CD14-positive monocyte (primary cell): ENCODE measurements around the gene PIK3C3. TPM values are rescaled to one million over a fixed set of nuclear protein-coding genes. Genes with fewer than 3 reads are reported as not detected.

Source experiments
- DNase-seq, 3 donors: peaks; one replicate each; pipeline ENCODE4 v3.0.0-alpha.2; 2011 to 2022
- H2AFZ ChIP-seq: 2 replicates; pipeline ENCODE4 v1.6.0; 2012; ENCODE audit warnings: mild to moderate bottlenecking, low read depth, low read length, inconsistent platforms; ENCODE audit not compliant: insufficient read depth, poor library complexity, severe bottlenecking
- H3K27ac ChIP-seq, 2 donors: 1 replicate in 1 of 2; 2 replicates in 1 of 2; pipeline ENCODE4 v1.5.1; 2012 to 2013; ENCODE audit warnings: low read length in 2 of 2, control low read depth in 1 of 2, inconsistent platforms in 1 of 2, low read depth in 1 of 2, mild to moderate bottlenecking in 1 of 2
- H3K27me3 ChIP-seq, 2 donors: one replicate each; pipeline versions ENCODE4 v1.6.0 to v1.6.1; 2011 to 2013; ENCODE audit warnings: low read length in 2 of 2; ENCODE audit not compliant: control insufficient read depth in 2 of 2, insufficient read depth in 2 of 2
- H3K36me3 ChIP-seq, 2 donors: replicated peaks in 1 of 2; 1 replicate in 1 of 2; 2 replicates in 1 of 2; pipeline versions ENCODE4 v1.5.1 to v1.6.1; 2012 to 2013; ENCODE audit warnings: low read length in 2 of 2, control low read depth in 1 of 2, inconsistent platforms in 1 of 2, mild to moderate bottlenecking in 1 of 2; ENCODE audit not compliant: insufficient read depth in 2 of 2, control insufficient read depth in 1 of 2
- H3K4me1 ChIP-seq, 2 donors: 1 replicate in 1 of 2; 2 replicates in 1 of 2; pipeline versions ENCODE4 v1.5.1 to v1.6.1; 2012 to 2013; ENCODE audit warnings: low read length in 2 of 2, control low read depth in 1 of 2, inconsistent platforms in 1 of 2, mild to moderate bottlenecking in 1 of 2, moderate library complexity in 1 of 2; ENCODE audit not compliant: insufficient read depth in 2 of 2, control insufficient read depth in 1 of 2
- H3K4me2 ChIP-seq: replicated peaks from 2 replicates; pipeline ENCODE3; 2012; ENCODE audit warnings: low read length, moderate library complexity, mild to moderate bottlenecking; ENCODE audit not compliant: poor library complexity, severe bottlenecking; ENCODE audit errors: extremely low read depth
- H3K4me3 ChIP-seq, 3 experiments: fragments of 200-600 bp in 1 of 3; sonication (generic) in 1 of 3; replicated peaks in 1 of 3; 1 replicate in 2 of 3; 2 replicates in 1 of 3; pipeline ENCODE4 v1.5.1; 2011 to 2013; ENCODE audit warnings: low read length in 3 of 3, mild to moderate bottlenecking in 3 of 3, control low read depth in 2 of 3, low read depth in 2 of 3, inconsistent platforms in 1 of 3, moderate library complexity in 1 of 3
- H3K79me2 ChIP-seq: 2 replicates; pipeline ENCODE4 v1.6.0; 2012; ENCODE audit warnings: mild to moderate bottlenecking, control low read depth, inconsistent platforms, low read length, moderate library complexity; ENCODE audit not compliant: insufficient read depth
- H3K9ac ChIP-seq: 2 replicates; pipeline ENCODE4 v1.6.0; 2017; ENCODE audit warnings: low read length, mild to moderate bottlenecking; ENCODE audit not compliant: insufficient read depth, poor library complexity, severe bottlenecking
- H3K9me3 ChIP-seq, 2 donors: replicated peaks in 1 of 2; 1 replicate in 1 of 2; 2 replicates in 1 of 2; pipeline versions ENCODE4 v1.5.1 to v1.6.1; 2012 to 2013; ENCODE audit warnings: low read length in 2 of 2, control low read depth in 1 of 2; ENCODE audit not compliant: control insufficient read depth in 1 of 2, insufficient read depth in 1 of 2
- H4K20me1 ChIP-seq: 2 replicates; pipeline ENCODE4 v1.6.0; 2012; ENCODE audit warnings: mild to moderate bottlenecking, low read length, control low read depth, moderate library complexity; ENCODE audit not compliant: insufficient read depth
- H3K27ac Mint-ChIP-seq, 7 donors: one replicate each; pipeline ENCODE4 v1.8.0; 2020; ENCODE audit warnings: mild to moderate bottlenecking in 7 of 7, mixed read lengths in 7 of 7, moderate library complexity in 6 of 7, inconsistent platforms in 2 of 7
- H3K27me3 Mint-ChIP-seq, 3 donors: one replicate each; pipeline ENCODE4 v1.8.0; 2021 to 2022; ENCODE audit warnings: low read depth in 3 of 3, mild to moderate bottlenecking in 3 of 3, mixed read lengths in 3 of 3, moderate library complexity in 3 of 3, inconsistent platforms in 1 of 3
- H3K36me3 Mint-ChIP-seq, 2 donors: one replicate each; pipeline ENCODE4 v1.8.0; 2020; ENCODE audit warnings: mixed read lengths in 2 of 2, inconsistent platforms in 1 of 2, mild to moderate bottlenecking in 1 of 2
- H3K4me1 Mint-ChIP-seq: one replicate; pipeline ENCODE4 v1.8.0; 2020; ENCODE audit warnings: mild to moderate bottlenecking, mixed read lengths
- H3K4me3 Mint-ChIP-seq, 2 donors: one replicate each; pipeline ENCODE4 v1.8.0; 2020; ENCODE audit warnings: mild to moderate bottlenecking in 2 of 2, mixed read lengths in 2 of 2, moderate library complexity in 1 of 2
- H3K9me3 Mint-ChIP-seq, 7 donors: one replicate each; pipeline ENCODE4 v1.8.0; 2020 to 2022; ENCODE audit warnings: mixed read lengths in 7 of 7, mild to moderate bottlenecking in 6 of 7, moderate library complexity in 6 of 7, inconsistent platforms in 2 of 7
- CTCF ChIP-seq: fragments of 200-600 bp; IDR thresholded peaks from one replicate; pipeline ENCODE4 v1.8.0; 2022; ENCODE audit warnings: antibody characterized with exemption, mild to moderate bottlenecking
- WGBS: methylation state at CpG from one replicate; pipeline ENCODE4 v1.1.5; 2013; ENCODE audit warnings: missing lambda C conversion rate; ENCODE audit not compliant: insufficient coverage; 5-methylcytosine and 5-hydroxymethylcytosine counted together
- intact Hi-C, 2 donors: fragments of 100-400 bp; cut with micrococcal nuclease; formaldehyde crosslinking; loops; one replicate each; pipeline versions ENCODE4 v1.15.0 to v1.15.1; 2023
- polyA plus RNA-seq, 3 donors: library from polyadenylated mRNA; depleted of rRNA in 1 of 3; unstranded in 2 of 3; stranded (reverse) in 1 of 3; fragments of 300-500 nt in 2 of 3; fragments of >200 nt in 1 of 3; fragmentation: Illumina TruSeq in 2 of 3; gene quantifications; 1 replicate in 2 of 3; 2 replicates in 1 of 3; pipeline ENCODE4 v1.2.3, GENCODE V29; 2012 to 2021

The PIK3C3 gene
- polyA plus RNA-seq, 3 donors, result 16.5 to 29.1 (median 25.9) TPM

GRCh38 chr18:42080340-42080739 is 125.3 kb downstream of the PIK3C3 start:
- peaks cover 29 to 74% of the 10 kb centered on the region in 2 donors for H3K36me3 ChIP-seq
- H3K4me1 Mint-ChIP-seq, result peaks cover 2% of the 10 kb centered on the region
- no peak overlapping the region for H3K9ac ChIP-seq
- no peaks in the 10 kb centered on the region for H3K9me3 Mint-ChIP-seq
- no peak for DNase-seq
- peaks cover 60 to 70% of the 10 kb centered on the region in 2 donors for H3K36me3 Mint-ChIP-seq
- intact Hi-C loops, result no loop called here
- no peaks in the 10 kb centered on the region for H3K79me2 ChIP-seq
- TF ChIP-seq CTCF, result no peak
- H3K4me3 Mint-ChIP-seq, result no peak overlapping the region
- 83% methylated on average over 1 of the region's 3 CpGs for WGBS
- peaks cover 0 to 1% (median 0%) of the 10 kb centered on the region in 3 donors for H3K27me3 Mint-ChIP-seq
- no peaks in the 10 kb centered on the region for H3K27me3 ChIP-seq
- H4K20me1 ChIP-seq, result no peaks in the 10 kb centered on the region
- H3K9me3 ChIP-seq, result no peaks in the 10 kb centered on the region
- H2AFZ ChIP-seq, result no peak overlapping the region
- no peak overlapping the region for H3K4me3 ChIP-seq
- H3K4me2 ChIP-seq, result no peak overlapping the region
- no peaks in the 10 kb centered on the region for H3K4me1 ChIP-seq
- H3K27ac Mint-ChIP-seq, result no peak overlapping the region
- H3K27ac ChIP-seq, result no peak overlapping the region

GRCh38 chr18:42082415-42083234 is 127.6 kb downstream of the PIK3C3 start:
- H2AFZ ChIP-seq, result no peak overlapping the region
- intact Hi-C loops, result no loop called here
- peaks cover 0 to 6% (median 0%) of the 10 kb centered on the region in 7 donors for H3K9me3 Mint-ChIP-seq
- no peaks in the 10 kb centered on the region for H3K9me3 ChIP-seq
- H3K27ac ChIP-seq, result no peak overlapping the region
- H3K27me3 Mint-ChIP-seq, result peaks cover 0 to 1% (median 0%) of the 10 kb centered on the region in 3 donors
- peaks cover 26 to 59% of the 10 kb centered on the region in 2 donors for H3K36me3 ChIP-seq
- H3K4me3 Mint-ChIP-seq, result no peak overlapping the region
- H3K27ac Mint-ChIP-seq, result no peak overlapping the region
- no peak overlapping the region for H3K9ac ChIP-seq
- no peaks in the 10 kb centered on the region for H4K20me1 ChIP-seq
- no peaks in the 10 kb centered on the region for H3K4me1 ChIP-seq
- no peak for TF ChIP-seq CTCF
- peaks cover 46 to 59% of the 10 kb centered on the region in 2 donors for H3K36me3 Mint-ChIP-seq
- H3K79me2 ChIP-seq, result no peaks in the 10 kb centered on the region
- H3K4me1 Mint-ChIP-seq, result peaks cover 2% of the 10 kb centered on the region
- H3K4me3 ChIP-seq, result no peak overlapping the region
- DNase-seq, result no peak
- WGBS, result no CpG with 5 or more reads among the region's 4 CpGs
- H3K27me3 ChIP-seq, result no peaks in the 10 kb centered on the region
- no peak overlapping the region for H3K4me2 ChIP-seq
